HG03175 (cell line): ENCODE results near the gene COL19A1.

ENCODE experiments used
- ATAC-seq: cut with Tn5 transposase; IDR thresholded peaks from one replicate; pipeline ENCODE4 v1.9.1; 2021; ENCODE audit warnings: mild to moderate bottlenecking, moderate library complexity; ENCODE audit not compliant: unreplicated experiment

COL19A1 gene

DNA sequence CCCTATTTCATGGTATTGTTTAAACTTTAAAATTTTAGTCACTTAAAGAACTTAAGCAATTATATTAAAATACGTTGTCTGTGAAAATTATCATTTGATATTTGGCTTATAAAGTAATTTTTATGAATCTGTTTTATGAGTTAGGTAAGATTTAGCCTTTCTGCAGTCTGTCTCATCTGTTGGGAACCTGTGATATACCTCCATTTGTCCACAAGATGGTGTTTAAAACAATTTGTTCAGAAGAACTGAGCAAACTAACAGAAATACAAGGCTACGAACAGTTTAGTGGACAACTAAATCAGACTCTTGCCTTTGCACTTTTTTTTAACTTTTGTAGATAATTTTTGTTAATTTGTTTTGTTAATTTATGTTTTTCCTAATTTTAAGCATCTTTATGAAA, 344.1 kb downstream of the COL19A1 start:
- no peak for ATAC-seq

DNA sequence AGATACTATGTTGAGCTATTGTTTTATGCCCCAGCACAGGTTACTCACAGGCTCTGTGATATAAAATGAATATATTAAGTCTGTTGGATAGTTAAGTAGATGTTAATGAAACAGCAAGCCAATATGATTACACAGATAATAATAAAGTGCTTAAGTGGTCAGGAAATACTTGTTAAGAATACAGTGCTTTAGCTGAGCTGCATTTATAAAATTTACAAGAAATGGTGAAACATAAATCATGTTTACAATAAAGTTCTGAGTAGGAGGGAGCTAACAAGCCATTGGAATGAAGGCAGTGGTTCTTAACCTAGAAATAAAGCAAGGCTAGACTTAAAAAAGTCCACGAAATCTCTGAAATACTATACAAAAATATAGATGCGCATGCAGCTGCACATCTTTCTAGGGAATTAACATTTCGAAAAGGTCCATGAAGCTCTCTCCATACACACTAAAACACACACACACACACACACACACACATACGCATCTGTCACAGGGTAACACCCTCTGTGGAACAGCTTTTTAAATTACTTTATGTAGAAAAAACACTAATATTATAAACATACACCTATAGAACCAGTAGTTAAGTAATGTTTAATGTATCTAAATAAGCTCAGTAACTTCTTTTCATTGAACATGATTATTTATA, 349.2 kb downstream of the COL19A1 start:
- ATAC-seq: no peak

- ATAC-seq: no peak
Observed at GRCh38 chr6:70216767-70217166, 350.4 kb downstream of the COL19A1 start.

- ATAC-seq: no peak
Observed at GRCh38 chr6:70219943-70220613, 353.7 kb downstream of the COL19A1 start.

GRCh38 chr6:70221025-70221714, 354.8 kb downstream of the COL19A1 start:
- no peak for ATAC-seq

DNA sequence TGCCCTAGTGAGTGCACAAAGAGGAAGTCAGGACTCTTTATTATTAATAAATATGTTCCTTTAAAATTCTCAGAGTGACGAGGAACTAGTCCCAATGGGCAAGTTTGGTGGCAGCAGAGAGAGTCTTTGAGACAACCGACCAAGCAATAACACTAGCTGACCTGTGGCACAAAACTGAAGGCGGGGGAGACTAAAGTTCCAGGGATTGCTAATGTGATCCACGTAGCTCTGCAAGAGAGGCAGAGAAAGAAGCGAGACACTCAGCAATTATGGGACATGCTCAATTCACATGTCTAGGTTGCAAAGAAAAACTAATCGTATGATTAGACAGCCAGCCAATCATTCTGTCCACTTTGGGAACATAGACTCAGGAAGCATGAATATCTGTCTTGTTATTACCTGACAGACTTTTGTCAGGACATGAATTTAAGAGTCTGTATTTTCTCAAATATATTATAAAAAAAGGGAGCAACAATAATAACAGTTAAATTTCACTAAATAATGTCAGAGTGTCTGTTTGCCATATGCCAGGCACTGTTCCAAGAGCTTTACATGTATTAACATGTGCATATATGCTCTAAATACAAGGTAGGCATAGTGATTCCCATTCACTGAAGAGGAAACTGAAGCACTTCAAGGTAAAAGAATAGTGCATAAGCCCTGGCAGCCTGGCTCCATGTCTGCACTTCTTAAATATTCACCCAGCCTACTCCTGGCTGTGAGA, 355.5 kb downstream of the COL19A1 start:
- no peak for ATAC-seq

- no peak for ATAC-seq
Observed at GRCh38 chr6:70222439-70222749, 356.0 kb downstream of the COL19A1 start.

- no peak for ATAC-seq
Observed at GRCh38 chr6:70225055-70225454, 358.7 kb downstream of the COL19A1 start.

GRCh38 chr6:70231311-70231710, 365.0 kb downstream of the COL19A1 start:
- no peak for ATAC-seq

DNA sequence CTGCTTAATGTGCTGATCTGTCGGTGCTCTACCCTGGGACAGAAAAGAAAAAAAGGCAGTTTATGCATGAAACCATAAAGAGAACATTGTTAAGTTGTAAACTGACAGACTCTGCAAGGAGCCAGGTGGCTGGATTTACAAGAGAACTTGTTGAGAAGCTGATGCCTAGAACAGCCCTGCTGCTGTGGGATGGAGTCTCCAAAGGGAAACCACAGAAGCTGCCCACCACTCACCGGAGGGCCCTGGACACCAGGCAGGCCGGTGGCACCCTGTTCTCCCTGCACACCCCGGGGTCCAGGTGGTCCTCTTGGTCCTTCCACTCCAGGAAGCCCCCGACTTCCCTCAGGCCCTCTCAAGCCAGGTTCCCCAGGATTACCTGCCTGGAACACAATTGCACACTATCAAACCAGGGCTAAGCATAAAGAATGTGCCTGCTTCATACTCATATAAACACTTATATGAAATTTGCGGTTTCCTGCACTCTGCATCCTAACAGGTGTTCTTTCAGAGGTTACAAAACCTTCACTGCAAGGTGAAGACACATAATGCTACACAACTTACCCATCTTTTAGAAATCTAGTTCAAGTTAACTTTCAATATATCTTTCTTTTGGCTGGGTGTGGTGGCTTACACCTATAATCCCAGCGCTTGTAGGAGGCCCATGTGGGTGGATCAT, 368.3 kb downstream of the COL19A1 start:
- ATAC-seq: no peak

DNA sequence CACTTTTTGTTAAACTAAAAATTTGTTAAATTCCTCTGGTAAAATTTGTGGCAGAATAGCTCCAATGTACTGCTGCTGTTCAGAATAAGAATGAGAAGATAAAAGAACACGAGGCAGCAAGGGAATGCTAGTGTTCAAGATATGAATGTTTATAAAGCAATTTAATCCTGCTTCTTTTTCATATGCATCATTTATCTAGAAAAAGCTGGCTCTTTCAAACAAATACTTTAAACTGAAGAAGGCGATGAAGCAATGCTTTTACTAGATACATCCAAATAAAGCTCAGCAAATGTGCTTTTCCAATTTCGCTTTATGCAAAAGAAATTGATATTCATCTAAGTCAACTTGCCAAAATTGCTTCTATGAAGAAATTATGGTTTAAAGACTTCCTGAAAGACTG, 370.0 kb downstream of the COL19A1 start:
- no peak for ATAC-seq

DNA sequence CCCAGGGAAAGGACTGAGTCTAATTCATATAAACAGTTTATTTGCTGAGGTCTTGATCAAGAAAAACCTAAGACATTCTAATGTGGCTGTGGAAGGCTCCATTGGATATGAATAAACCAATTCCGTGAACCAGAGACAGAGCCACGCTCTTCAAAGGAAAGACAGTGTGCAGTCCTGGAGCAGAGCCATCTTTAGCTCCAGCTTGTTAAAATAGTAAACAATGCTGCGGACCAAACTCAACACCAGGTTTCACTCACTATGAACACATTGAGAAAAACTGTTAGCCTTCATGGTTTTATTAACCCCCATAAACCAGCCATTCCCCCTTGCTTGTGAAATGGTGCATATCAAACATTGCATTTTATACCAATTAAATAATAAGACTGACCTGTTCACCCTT, 374.7 kb downstream of the COL19A1 start:
- ATAC-seq: no peak

DNA sequence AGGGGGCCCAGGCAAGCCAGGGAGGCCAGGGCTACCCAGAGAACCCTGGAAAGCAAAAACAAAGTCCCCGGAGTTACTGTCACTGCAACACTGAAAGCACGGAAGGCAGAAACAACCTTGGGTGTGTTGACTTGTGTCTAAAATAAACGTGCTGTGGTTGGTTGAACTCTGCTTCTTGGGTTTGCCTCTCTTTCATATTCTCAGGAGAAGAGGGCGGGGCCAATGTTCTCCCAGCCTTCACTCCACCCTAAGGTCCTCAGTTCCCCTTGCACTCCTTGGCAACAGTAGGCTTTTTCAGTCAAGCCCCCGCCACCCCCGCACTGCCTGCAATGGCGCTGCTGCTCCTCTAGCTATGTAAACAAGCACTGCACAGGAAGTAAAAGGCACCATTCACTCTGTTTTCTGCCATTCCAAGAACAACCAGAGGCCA, 375.6 kb downstream of the COL19A1 start:
- no peak for ATAC-seq

DNA sequence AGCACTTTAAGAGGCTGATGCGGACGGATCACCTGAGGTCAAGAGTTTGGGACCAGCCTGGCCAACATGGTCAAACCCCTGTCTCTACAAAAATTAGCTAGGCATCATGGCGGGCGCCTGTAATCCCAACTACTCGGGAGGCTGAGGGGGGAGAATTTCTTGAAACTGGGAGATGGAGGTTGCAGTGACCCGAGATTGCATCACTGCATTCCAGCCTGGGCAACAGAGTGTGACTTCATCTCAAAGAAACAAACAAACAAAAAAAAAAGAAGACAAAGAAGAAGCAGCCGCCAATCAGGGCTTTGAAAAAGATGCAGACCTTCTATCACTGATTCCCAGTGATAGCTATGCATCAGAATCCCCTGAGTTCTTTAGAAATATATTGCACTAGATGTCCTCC, 379.8 kb downstream of the COL19A1 start:
- ATAC-seq: no peak

GRCh38 chr6:70252604-70253003, 386.2 kb downstream of the COL19A1 start:
- ATAC-seq: no peak

GRCh38 chr6:70253923-70254322, 387.6 kb downstream of the COL19A1 start:
- no peak for ATAC-seq

DNA sequence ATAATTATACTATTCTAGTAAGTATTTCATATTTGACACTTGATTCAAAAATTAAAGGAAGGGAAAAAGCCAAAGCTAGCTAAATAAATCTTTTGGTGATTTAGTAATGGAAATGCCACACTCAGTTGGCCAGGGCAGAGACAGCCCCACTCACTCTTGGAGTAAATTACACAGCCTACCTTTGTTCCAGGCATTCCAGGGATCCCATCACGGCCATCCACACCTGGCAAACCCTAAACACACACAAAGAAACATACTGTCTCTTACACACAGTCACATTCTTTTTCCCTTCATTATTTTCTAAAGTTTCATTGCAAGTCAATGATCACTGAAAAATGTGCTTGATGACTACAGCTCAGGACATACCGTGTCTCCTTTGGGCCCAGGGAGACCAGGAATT, 388.4 kb downstream of the COL19A1 start:
- no peak for ATAC-seq

DNA sequence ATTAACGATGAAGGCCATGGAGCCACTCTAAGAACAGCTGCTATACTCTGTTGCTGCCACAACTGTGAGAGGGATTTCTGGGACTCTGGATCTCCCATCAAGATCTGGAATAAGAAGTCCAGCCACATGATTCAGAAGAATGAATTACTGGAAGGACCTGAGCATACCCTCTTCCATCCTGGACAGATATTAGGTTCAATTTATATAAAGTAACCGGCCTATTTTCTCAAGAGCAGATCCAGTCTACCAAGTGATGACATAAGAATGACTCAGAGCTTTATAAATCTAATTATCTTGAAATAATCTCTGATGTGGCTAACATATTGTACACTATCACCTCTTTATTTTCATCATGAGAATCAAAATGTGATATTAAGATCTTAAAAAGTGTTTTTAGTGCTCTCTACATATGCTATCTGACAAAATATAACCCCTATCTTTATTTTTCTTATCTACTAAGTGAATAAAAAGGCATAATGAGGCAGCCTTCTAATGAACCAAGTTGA, 391.5 kb downstream of the COL19A1 start:
- ATAC-seq: no peak

DNA sequence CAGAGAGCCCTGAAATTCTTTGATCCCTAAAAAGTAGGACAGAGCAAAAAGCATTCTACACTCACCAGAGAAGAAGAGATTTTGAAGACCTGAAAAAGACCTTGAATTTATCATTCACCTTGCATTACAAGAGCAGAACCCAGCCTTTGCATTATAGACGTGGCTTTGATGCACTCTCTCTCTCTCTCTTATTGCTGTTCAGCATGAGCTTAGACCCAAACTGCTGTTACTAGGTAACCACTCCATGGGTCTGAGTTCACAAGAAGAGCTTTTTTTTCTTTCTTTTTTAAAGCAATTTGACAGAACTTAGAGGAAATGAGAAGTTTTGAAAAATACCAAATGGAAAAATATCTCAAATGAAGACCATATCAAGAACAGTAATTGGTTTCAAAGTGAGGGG, 392.1 kb downstream of the COL19A1 start:
- ATAC-seq: no peak
